GM19240 (cell line): ENCODE results near the gene GIMAP8.
A peak's percentile ranks its signal among the peaks of the same experiment; 100 is the strongest.
"Not testable (repeated sequence)": the region's sequence is repeated elsewhere in the genome, so short reads cannot be mapped to it uniquely, and the experiment has no call there.

ENCODE experiments used
- DNase-seq: peaks from one replicate; pipeline ENCODE4 v3.0.0; 2011; ENCODE audit warnings: low spot score; ENCODE audit not compliant: insufficient read length

The GIMAP8 gene

DNA sequence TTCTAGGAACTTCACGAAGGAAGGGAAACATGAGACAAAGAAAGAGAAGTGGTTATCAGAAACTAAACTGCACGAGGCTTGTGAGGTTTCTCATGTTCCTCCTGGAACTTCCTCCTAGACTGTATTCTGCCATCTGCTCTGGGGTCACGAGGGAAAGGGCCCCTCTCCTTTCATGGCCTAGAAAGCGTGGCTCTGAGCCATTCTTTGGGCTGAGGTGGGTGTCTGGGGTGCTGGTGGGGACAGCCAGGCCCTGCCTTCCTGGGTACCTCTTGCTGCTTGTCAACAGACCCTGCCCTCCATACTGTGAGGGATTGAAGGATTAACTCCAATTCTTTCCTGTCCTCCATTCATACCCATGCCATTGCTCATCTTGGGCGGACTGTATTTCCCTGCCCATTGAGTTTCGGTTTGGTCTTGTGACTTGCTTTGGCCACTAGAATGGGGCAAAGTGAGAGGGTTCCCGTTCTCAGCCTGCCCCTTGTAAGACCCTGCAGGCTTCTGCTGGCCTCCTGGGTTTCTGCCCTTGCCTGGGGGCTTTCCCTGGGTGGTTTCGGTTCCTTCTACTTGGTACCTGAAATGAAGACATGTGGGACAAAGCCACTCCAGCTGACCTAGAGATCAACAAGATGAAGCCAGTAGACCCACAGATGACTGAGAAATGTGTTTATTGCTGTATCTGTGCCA, 14.9 kb upstream of the GIMAP8 start:
- peak; percentile 70 for DNase-seq

DNA sequence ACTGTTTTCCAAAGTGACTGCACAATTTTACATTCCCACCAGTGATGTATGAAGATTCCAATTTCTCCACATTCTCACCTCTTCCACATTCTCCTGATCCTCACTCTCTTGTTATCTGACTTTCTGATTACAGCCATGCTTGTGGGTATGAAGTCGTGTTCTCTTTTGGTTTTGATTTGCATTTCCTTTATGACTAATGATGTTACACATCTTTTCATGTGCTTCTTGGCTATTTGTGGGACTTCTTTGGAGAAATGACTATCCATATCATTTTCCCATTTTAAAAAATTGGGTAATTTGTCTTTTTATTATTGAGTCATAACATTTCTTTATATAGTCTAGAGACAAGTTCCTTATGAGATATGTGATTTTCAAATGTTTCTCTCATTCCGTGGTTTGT, 10.5 kb upstream of the GIMAP8 start:
- DNase-seq, result no peak

DNA sequence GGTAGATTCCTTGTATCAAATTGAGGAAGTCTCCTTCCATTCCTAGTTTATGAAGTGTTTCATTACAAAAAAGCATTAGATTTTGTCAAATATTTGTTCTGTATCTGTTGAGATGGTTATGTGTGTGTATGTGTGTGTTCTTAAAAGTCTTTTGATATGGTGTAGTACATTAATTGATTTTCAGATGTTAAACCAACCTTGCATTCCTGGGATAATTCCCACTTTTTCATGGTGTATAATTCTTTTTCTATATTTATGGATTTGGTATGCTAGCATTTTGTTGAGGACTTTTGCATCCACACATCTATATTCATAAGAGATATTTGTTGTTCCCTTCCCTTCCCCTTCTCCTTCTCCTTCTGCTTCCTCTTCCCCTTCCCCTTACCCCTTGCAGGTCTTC, 8.9 kb upstream of the GIMAP8 start:
- no peak for DNase-seq

DNA sequence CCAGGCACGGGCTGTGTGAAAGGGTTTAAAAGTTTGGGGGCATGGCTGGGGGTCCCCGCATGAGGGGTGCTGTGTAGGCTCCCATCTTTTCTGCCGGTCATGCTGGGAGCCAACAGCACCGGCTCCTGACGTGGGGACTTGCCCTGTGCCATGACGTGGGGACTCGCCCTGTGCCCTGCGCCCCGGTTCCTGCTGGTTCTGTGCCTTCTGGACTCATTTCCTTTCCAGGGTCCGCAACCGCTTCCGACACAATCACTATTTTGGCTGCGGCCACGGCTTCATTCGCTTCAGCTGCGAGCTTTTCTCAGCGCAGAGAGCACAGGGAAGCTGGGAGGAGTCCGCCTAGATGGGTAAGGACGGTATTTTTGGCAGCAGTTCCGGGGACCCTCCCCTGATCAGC, 7.6 kb upstream of the GIMAP8 start:
- DNase-seq, result no peak

DNA sequence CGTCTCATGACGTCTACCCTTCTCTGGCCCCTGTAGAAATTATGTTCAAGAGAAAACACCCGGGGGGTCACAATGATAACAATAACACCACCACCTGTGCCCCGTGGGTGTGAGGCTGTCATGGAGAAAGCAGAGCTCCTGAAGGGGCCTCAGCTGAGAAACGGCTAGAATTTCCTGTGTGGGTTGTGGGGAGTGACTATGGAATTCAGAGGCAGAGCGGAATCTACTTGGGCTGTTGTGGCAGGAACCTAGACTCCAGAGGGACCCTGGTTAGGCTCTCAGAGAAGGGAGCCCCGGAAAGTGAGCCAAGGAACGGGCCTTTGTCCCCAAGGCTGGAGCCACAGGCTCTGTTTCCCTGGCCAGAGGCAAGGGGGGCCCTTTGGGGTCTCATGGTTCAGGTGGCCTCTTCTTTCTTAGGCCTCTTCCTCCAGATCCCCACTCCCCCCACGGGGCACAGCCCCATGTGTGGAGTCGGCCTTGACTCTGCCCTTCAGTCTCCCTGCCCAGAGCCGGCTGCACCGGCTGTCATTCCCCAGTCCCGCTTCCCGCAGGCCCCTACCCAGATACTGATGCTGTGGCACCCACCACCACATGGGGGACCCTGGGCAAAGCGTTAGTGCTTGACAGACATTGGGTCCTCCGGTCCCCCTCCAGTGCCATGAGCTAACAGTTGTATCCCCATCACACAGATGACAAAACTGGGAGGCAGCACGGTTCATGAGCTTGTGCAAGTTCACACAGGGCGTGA, 6.5 kb upstream of the GIMAP8 start:
- DNase-seq, result no peak

DNA sequence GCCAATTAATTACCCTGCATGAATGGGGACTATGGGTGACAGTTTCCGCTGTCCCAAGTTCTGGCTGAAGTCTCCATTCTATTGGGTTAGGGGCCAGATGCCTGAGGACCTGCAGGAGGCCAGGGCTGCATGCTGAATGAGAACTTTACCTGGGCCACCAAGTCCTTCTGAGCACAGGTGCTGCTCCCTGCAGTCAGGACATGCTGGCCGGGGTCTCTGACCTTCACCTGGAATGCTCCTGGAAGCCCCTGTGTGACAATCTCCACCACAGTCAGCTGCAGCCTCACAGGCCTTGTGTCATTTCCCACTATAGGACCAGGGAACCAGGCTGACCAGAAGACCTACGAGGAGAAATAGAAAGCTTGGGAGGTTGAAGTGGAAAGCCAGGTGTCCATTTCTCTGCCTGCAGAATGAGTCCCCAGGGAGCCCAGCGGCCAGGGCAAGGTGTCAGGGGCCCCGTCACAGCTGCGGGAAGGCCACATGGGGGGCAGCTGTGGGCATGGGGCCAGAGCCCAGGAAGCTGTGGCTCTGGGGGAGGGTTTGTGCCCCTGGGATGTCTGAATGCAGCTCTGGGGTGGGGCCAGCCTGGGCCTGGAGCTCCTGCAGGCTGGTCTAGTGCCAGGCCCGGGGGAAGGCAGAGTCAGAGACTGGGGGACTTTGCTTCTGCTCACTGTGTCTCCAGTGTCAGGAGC, 5.6 kb upstream of the GIMAP8 start:
- no peak for DNase-seq

DNA sequence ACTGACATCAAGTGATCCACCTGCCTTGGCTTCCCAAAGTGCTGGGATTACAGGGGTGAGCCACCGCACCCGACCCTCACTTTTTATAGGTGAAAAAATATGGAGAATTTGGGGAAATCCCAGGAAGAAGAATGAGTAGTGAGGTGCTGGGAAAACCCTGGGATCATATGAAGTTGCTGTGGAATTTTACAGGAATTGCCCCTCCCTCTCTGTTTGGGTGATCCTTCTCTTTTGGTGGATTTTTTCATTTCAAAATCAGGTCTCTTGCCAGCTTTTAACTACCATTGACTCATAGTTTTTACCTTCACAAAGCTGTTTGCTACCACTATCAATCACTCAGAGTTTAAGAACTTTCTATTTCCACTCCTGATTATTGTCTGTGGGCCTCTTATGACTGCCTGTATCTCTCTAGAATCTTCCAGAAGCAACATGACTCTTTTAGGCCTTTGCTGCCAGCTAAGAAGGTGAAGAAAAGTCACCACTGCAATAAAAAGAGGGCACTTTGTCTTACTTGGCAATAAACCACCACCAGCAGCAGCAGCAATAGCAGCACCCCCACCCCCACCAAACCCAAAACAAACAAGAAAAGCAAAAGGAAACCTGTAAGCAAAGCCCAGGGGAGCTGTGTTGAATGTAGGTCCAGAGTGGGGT, 4.0 kb upstream of the GIMAP8 start:
- no peak for DNase-seq

DNA sequence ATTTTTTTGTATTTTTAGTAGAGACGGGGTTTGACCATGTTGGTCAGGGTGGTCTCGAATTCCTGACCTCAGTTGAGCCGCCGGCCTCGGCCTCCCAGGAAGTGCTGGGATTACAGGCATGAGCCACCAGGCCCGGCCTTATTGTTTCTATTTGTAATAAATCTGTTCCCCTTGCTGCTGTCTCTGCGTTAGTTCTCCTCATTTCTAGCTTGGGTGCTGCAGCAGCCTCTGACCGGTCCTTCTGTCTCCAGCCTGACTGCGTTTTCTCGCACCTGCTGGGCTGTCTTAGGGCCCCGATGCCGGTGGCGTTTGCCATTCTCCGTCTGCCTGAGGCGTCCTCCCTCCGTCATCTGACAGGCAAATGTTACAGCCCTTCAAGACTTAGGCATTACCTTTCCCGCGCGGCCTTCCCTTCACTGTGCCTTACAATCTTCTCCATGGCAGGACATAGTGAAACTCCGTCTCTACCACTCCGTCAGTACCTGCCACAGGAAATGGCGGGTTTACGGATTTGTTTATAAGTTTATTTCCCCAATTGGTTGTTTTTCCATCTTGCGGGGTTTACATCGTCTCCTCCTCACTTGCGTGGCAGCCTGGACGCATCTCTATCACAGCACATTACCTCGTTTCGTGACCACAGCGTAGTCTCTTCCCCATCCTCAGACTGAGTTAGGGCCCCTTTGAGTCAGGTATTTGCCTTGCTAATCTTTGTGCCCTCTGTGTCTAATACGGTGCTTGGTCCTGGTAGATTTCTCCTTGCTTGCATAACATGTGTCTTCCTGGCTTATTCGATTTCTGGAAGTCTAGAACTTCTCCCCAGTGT, 2.3 kb upstream of the GIMAP8 start:
- no peak for DNase-seq

DNA sequence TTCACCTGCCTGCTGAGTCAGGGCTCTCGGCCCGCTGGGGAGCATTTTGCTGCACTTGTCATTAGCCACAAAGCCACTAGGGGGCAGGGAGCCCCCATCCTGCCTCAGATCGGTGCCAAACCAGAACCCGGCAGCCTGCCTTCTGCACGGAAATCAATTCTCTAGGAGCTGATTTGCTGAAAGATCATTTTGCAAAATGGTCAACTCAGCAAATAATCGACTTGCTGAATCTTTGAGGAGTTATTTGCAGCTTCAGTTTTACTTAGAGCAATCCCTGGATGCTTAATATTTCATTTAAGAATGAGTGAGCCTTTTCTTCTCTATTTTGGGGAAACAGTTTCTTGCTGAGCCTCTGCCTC, 1.7 kb upstream of the GIMAP8 start:
- DNase-seq, result peak; percentile 87

DNA sequence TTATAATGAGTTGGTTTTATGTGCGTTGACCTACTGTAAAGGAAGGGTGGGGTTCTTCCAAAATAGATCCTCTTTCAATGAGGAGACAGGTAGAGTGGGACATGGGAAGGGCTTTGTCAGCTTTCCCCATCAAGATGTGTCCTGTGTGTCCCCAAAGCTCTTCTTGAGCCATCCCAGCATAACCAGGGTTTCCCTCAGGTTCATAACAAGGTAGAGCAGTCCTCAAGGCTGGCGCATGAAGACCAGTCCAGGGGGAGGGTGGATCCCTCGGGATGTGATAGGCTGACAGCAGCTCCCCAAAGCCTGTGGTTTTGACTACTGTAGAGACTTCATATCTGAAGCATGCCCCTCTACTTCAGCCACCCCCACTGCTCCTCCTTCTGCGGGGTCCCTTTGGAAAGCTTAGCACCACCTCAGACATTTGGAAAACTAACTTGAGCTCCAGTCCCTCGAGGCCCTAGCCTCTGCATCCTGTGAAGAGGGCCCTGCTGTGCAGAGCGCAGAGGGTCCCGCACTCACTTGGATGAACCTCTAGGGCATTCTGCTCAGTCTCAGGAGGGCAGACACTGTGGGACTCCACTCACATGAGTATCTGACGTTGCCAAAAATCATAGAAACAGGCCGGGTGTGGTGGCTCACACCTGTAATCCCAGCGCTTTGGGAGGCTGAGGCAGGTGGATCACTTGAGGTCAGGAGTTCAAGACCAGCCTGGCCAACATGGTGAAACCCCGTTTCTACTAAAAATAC, 1.1 kb upstream of the GIMAP8 start:
- no peak for DNase-seq

DNA sequence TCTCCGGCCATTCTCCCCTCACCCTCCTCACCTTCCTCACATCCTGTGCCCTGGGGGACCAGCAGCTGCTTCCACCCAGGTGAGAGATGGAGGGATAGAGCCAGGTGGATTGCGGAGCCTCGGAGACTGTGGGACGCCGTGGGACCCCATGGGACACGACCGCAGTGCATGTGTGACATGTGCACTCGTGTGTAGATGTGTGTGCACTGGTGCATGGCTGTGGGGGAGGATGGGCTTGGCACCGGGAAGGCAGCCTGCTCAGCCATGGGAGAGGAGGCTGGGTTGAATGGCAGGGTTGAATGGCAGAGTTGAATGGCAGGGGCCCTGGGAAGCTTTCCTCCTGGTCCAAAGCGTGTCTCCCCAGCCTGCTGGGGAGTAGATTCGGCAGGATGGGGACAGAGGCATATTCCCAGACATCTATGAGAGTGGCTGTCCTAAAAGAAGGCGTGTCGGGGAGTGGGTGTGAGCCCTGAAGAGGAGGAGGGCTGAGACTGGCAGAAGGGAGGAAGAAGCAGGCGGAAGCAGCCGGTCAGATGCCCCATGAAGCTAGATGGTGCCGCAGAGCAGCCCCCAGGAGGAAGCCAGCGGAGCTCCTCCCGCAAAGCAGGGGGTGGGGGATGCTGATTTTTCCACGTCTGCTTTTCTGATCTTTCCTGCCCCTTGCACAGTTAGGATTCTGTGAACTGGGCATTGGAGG, 815 bp downstream of the GIMAP8 start:
- no peak for DNase-seq

DNA sequence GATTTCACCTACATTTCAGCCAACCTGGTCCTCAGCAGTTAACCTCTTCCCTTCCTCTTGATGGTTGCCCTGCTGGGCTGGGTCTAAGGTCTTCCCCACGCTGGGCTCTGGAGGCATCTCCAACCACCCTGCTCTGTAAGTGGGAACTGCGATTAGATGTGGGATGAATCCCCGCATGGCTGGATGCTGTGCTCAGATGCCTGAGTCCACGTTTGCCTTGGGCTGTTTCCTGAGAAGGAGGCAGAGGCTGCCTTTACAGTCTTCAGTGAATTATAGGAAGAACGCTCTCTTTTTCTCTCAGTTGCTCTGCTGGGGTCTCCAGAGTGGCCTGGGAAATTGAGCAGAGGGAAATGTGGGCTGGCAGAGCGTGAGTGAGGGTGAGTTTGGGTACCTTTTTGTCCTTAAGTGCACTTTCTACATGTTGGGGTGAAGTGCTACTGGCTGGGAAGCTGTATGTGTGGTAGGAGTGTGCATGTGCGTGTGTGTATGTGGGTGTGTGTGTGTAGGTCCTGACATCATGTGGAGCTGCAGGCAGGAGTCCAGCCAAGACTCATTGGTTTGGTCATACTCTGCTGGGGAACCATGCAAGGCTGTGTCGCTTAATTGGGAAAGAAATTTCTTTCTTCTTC, 1.5 kb downstream of the GIMAP8 start:
- DNase-seq, result no peak

DNA sequence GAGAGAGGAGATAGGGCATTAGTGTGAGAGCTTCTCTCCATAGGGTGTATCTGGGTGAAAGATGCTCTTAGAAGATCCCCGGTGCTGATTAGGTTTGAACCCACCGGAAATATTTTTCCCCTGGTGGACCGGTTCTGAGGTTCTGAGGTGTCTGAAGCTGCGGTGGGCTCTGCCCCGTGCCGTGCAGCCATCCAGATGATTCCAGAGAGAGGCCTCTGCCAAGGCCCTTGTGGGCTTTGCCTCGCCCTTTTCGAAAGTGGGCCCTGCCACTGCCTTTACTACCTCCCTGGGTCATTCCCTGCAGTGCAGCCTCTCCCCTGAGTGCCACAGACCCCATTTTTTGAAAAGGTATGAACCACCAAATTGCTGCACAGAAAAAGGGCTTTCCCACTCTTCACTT, 2.8 kb downstream of the GIMAP8 start:
- no peak for DNase-seq

DNA sequence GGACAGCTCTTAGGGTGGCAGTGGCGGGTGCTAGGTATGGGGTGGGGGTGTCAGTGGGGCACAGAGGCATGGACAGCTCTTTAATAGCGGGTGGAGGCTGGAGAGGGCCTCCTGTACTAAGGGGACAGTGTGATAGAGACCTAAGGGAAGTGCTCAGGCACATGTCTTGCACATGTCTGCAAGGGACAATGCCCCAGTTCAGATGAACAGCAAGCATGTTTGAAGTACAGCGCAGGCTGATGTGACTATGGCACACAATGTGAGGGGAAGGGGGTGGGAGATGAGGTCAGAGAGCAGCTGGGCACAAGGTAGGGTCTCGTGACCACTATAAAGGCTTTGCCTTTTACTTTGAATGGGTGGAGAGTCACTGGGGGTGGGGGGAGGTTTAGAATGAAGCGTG, 3.5 kb downstream of the GIMAP8 start:
- DNase-seq, result no peak

DNA sequence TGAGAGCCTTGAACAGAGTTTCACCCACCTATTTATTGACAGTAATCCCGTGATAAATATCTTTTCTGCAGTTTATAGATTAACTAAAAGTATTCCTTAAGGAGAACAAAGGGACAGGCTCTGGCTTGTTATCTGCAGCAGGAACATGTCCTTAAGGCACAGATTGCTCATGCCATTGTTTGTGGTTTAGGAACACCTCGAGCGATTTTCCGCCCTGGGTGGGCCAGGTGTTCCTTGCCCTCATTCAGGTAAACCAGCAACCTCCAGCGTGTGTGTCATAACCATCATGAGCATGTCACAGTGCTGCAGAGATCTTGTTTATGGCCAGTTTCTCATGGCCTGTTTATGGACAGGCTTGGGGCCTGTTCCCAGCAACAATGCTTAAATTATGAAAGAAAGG, 6.6 kb downstream of the GIMAP8 start:
- not testable (repeated sequence) for DNase-seq

DNA sequence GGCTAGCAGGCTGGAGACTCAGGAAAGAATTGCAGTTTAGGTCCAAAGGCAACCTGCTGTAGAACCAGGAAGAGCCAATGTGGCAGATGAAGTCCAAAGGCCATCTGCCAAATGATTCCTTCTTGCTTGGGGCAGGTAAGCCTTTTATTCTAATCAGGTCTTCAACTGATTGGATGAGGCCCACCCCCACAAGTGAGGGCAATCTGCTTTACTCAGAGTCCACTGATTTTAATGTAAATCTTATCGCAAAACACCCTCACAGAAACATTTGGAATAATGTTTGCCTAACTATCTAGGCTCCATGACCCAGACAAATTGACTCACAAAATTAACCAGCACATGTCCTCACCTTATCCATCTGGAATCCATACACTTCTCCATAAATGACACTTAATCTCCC, 7.8 kb downstream of the GIMAP8 start:
- no peak for DNase-seq

DNA sequence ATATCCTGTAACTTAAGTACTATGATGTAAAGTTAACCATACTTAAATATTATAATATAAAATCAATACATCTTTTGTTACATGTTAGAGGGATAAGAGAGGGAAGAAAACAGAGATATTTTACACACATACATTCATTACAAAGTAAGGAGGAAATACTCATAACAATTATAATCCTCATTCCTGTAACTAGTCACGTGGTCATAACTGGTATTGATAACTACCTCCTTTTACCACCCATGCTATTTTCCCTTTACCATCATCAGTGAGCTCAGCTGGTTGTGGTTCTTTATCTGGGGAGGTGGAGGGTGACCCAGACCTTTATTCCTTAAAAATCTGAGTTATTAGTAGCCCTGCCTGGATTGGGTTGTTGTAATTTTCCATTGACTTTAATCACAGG, 8.3 kb downstream of the GIMAP8 start:
- no peak for DNase-seq

DNA sequence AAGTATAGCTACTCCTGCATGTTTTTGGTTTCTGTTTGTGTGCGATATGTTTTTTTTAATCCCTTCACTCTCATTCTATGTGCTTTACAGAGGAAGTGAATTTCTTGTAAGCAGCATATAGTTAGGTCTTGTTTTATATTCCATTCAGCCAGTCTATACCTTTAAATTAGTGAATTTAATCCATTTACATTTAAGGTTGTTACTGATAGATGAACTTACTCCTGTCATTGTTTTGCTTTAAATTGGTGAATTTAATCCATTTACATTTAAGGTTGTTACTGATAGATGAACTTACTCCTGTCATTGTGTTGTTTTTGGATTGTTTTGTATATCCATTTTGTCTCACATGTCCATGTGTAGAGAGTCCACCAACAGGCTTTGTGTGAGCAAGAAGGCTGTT, 11.1 kb downstream of the GIMAP8 start:
- DNase-seq, result no peak

DNA sequence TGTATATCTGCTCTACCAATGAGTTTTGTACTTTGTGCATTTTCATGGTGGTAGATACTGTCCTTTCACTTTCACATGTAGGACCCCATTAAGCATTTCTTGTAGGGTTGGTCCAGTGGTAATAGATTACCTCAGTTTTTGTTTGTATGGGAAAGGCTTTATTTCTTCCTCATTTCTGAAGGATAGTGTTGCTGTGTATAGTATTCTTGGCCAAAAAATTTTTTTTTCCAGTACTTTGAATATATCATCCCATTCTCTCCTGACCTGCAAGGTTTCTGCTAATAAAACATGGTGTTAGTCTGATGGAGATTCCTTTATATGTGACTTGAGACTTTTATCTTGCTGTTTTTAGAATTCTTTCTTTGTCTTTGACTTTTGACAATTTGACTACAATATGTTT, 12.0 kb downstream of the GIMAP8 start:
- DNase-seq, result no peak

DNA sequence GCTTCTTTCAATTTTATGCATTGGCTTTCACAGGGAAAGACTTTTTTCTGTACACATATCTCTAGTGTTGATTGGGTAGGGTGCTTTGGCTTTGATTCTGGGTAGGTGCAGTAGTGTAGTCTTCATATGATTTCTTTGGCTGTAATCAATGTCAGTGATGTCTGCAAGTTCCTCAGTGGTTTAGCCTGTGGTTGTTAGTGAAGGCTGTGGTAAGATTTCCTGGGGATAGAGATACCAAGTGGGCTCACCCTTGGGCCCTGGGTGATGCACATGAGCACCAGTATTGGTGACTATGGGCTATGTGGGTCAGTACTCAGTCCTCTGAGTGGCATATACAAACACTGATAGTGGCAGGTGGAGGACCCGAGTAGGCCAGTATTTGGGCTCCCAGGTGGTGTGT, 13.0 kb downstream of the GIMAP8 start:
- no peak for DNase-seq
